LoVo (cell line): ENCODE measurements around the gene MACF1.
A peak's percentile ranks its signal among the peaks of the same experiment; 100 is the strongest.
"Not testable (repeated sequence)": the region's sequence is repeated elsewhere in the genome, so short reads cannot be mapped to it uniquely, and the experiment has no call there.

Source experiments
- DNase-seq: peaks from one replicate; pipeline ENCODE4 v3.0.0-alpha.2; 2016; ENCODE audit warnings: low spot score

The MACF1 gene

GRCh38 chr1:39177706-39178105 lies 26.8 kb upstream of the MACF1 start:
- DNase-seq, result no peak

- peak; percentile 54 for DNase-seq
Measured at GRCh38 chr1:39178541-39179431, 25.7 kb upstream of the MACF1 start.

DNA sequence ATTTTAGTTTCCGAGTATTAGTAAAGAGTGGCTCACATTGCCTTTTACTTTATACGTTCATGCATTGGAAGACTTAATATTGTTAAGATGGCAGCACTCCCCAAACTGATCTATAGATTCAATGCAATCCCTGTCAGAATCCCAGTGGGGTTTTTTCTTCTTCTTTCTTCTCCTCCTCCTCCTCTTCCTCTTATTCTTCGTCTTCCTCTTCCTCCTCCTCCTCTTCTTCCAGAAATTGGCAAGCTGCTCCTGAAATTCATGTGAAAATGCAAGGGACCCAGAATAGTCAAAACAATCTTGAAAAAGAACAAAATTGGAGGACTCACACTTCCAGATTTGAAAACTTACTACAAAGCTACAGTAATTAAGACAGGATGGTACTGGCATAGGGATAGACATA lies 23.2 kb upstream of the MACF1 start:
- no peak for DNase-seq

- DNase-seq, result no peak
Measured at GRCh38 chr1:39182804-39183203, 21.7 kb upstream of the MACF1 start.

- peak; percentile 86 for DNase-seq
Measured at GRCh38 chr1:39183503-39184353, 20.8 kb upstream of the MACF1 start.

- no peak for DNase-seq
Measured at GRCh38 chr1:39184354-39184818, 20.1 kb upstream of the MACF1 start.

- DNase-seq, result no peak
Measured at GRCh38 chr1:39187275-39188046, 17.0 kb upstream of the MACF1 start.

GRCh38 chr1:39189592-39190041 lies 14.9 kb upstream of the MACF1 start:
- no peak for DNase-seq

DNA sequence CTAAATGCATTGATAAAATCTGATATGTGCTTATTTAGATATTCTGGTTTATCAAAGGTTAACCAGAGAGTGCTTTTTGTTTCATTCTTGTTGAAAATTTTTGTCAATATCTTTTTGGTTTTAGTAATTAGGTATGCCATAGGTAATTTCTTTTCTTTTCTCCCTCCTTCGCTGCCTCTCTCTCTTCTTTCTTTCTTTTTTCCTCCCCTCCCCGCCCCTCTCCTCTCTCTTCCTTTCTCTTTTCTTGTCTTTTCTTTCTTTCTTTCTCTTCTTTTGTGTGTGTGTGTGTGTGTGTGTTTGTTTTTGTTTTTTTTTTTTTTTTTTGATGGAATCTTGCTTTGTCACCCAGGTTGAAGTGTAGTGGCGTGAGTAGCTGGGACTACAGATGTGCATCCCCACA lies 14.4 kb upstream of the MACF1 start:
- no peak for DNase-seq

GRCh38 chr1:39194398-39195051 lies 10.0 kb upstream of the MACF1 start:
- DNase-seq, result no peak

GRCh38 chr1:39195166-39196111 lies 9.1 kb upstream of the MACF1 start:
- DNase-seq, result no peak

DNA sequence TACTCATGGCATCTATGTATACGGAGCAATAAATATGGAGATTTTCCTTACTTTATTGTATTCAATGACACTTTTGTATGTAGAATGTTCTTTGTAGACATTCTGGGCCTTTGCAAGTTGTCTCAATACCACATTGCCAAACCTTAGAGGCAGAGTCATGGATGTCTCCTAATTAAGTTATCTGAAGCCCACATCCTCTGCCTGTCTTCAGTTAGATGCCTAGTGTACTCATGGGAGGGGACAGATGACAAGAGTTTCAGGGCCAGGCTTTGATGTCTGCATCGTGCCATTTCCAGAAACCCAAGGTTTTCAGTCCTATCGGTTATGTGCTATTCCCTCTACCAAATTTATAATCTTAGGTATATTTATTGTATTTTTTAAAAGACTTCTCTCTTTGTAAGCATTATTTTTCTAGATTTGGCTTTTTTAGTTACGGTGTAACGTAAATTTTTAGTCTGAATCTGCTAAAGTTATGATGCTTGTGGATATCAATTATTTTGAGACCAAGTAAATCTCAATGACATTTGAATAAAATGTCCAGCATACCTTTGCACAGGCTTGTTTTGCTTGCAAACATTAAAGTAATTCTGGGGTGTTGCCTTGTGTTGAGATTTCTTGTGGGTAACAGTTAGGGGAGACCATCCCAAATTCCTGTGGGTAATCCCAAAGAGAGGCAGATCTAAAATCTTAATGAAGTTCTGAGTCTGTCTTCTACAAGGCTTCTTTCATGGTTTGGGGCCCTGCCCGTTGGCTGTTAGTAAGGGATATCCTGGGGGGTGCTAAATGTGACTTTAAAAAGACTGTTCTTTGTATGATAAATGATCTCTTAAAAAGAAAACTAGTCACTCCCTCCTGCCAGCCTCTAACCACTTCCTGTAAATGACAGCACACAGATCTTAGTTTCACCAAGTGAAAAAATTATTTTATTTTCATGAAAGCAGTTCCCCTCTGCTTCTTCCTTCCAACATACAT lies 8.0 kb upstream of the MACF1 start:
- DNase-seq, result no peak

- no peak for DNase-seq
Measured at GRCh38 chr1:39199593-39199992, 4.9 kb upstream of the MACF1 start.

- no peak for DNase-seq
Measured at GRCh38 chr1:39205102-39205780, 746 bp downstream of the MACF1 start.

- no peak for DNase-seq
Measured at GRCh38 chr1:39205781-39206464, 1.4 kb downstream of the MACF1 start.

DNA sequence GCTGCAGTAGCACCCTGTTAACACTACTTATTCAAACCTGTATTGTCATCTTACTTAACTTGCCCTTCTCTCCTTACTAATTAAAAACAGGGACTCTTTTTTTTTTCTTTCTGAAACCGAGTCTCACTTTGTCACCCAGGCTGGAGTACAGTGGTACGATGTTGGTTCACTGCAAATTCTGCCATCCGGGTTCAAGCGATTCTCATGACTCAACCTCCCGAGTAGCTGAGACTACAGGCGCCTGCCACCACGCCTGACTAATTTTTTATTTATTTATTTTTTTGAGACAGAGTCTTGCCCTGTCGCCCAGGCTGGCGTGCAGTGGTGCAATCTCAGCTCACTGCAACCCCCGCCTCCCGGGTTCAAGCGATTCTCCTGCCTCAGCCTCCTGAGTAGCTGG lies 3.9 kb downstream of the MACF1 start:
- not testable (repeated sequence) for DNase-seq

DNA sequence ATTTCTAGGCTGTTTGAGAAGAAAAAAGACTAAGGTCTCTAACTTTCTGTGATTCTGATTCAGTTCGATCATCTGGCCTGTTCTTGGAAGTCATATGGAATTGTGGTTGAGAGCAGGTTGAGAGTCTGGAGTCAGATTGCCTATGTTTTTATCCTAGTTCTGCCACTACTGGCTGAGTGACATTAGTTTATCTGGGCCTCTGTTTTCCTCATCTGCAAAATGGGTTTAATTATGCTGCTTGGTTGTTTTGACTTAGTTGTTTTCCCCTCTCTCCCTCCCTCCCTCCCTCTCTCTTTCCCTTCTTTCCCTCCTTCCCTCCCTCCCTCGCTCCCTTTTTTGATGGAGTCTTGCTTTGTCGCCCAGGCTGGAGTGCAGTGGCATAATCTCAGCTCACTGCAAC lies 6.2 kb downstream of the MACF1 start:
- DNase-seq, result no peak

DNA sequence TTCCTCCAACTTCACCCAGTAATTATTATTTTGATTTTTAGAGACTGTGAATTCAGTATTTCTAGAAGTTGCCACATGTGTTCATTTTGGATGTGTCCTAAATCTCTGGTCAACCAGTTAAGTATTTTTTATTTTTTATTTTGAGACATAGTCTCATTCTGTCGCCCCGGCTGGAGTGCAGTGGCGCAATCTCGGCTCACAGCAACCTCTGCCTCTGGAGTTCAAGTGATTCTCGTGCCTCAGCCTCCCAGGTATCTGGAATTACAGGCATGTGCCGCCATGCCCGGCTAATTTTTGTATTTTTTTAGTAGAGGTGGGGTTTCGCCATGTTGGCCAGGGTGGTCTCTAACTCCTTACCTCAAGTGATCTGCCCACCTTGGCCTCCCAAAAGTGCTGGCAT lies 8.0 kb downstream of the MACF1 start:
- DNase-seq, result no peak
